COLO668 (cell line): ENCODE data around the gene KBTBD13.
"Not testable (repeated sequence)": the region's sequence is repeated elsewhere in the genome, so short reads cannot be mapped to it uniquely, and the experiment has no call there.

Experiments
- DNase-seq: peaks from one replicate; lab custom pipeline; 2025; ENCODE audit not compliant: unreplicated experiment; lab: John Stamatoyannopoulos, UW

KBTBD13 gene

GRCh38 chr15:65076486-65077290 is at the start of gene KBTBD13:
KBTBD13 (plus strand) TSS chr15:65076746; CDS start chr15:65076816, 70 bp downstream.
- no peak for DNase-seq

- DNase-seq, result no peak
These were observed 49.8 kb upstream of the KBTBD13 start for GRCh38 chr15:65026756-65027155.

GRCh38 chr15:65027593-65027992 is 49.0 kb upstream of the KBTBD13 start:
- DNase-seq, result no peak

- DNase-seq, result no peak
These were observed 48.2 kb upstream of the KBTBD13 start for GRCh38 chr15:65028338-65028737.

- DNase-seq, result peak; percentile 87
These were observed 47.4 kb upstream of the KBTBD13 start, which contains the start of gene MTFMT for GRCh38 chr15:65028921-65029735. MTFMT (minus strand) TSS chr15:65029639; CDS start chr15:65029613, 26 bp downstream.

- DNase-seq, result no peak
These were observed 46.8 kb upstream of the KBTBD13 start for GRCh38 chr15:65029736-65030208.

- peak; percentile 66 for DNase-seq
These were observed 43.6 kb upstream of the KBTBD13 start for GRCh38 chr15:65032801-65033537.

- no peak for DNase-seq
These were observed 42.8 kb upstream of the KBTBD13 start for GRCh38 chr15:65033659-65034269.

- no peak for DNase-seq
These were observed 41.8 kb upstream of the KBTBD13 start for GRCh38 chr15:65034719-65035118.

- DNase-seq, result no peak
These were observed 39.2 kb upstream of the KBTBD13 start for GRCh38 chr15:65037309-65037708.

GRCh38 chr15:65038428-65038827 is 38.1 kb upstream of the KBTBD13 start:
- DNase-seq, result no peak

GRCh38 chr15:65038836-65039235 is 37.7 kb upstream of the KBTBD13 start:
- DNase-seq, result no peak

- DNase-seq, result no peak
These were observed 36.1 kb upstream of the KBTBD13 start for GRCh38 chr15:65040461-65040860.

GRCh38 chr15:65041787-65042186 is 34.8 kb upstream of the KBTBD13 start:
- DNase-seq, result no peak

GRCh38 chr15:65042776-65043327 is 33.7 kb upstream of the KBTBD13 start:
- DNase-seq, result no peak

- not testable (repeated sequence) for DNase-seq
These were observed 32.3 kb upstream of the KBTBD13 start for GRCh38 chr15:65044218-65044617.

- DNase-seq, result peak; percentile 73
These were observed 31.6 kb upstream of the KBTBD13 start, which contains the start of gene SLC51B for GRCh38 chr15:65044724-65045481. SLC51B (plus strand) TSS chr15:65045387; CDS start chr15:65050005, 4,618 bp downstream.

GRCh38 chr15:65048241-65048640 is 28.3 kb upstream of the KBTBD13 start:
- DNase-seq, result no peak

- DNase-seq, result peak; percentile 94
These were observed 27.1 kb upstream of the KBTBD13 start for GRCh38 chr15:65049418-65049840.
